Small intestine (tissue), 16 donors: ENCODE measurements around the gene SP5. TPM values are rescaled to one million over a fixed set of nuclear protein-coding genes. Genes with fewer than 3 reads are reported as not detected.
A peak's percentile ranks its signal among the peaks of the same experiment; 100 is the strongest.
"Not testable (repeated sequence)": the region's sequence is repeated elsewhere in the genome, so short reads cannot be mapped to it uniquely, and the experiment has no call there.

Source experiments
- DNase-seq, 2 donors: peaks; one replicate each; pipeline versions ENCODE4 v3.0.0 to v3.0.0-alpha.2; 2013
- FAIRE-seq: peaks from 2 replicates; lab custom pipeline; 2012; peaks lifted over from hg19 to GRCh38; lab: Jason Lieb, UNC
- H3K27ac ChIP-seq, 3 donors: one replicate each; pipeline ENCODE4 v1.5.1; 2013; ENCODE audit warnings: low read length in 2 of 3, mild to moderate bottlenecking in 2 of 3, control low read depth in 1 of 3, inconsistent platforms in 1 of 3, low read depth in 1 of 3, moderate library complexity in 1 of 3
- H3K27me3 ChIP-seq, 3 donors: one replicate each; pipeline ENCODE4 v1.6.1; 2013; ENCODE audit warnings: low read length in 3 of 3, inconsistent platforms in 1 of 3; ENCODE audit not compliant: control insufficient read depth in 3 of 3, insufficient read depth in 3 of 3
- H3K36me3 ChIP-seq, 3 donors: one replicate each; pipeline ENCODE4 v1.6.1; 2013; ENCODE audit warnings: low read length in 3 of 3, inconsistent platforms in 1 of 3, low read depth in 1 of 3, mild to moderate bottlenecking in 1 of 3, moderate library complexity in 1 of 3; ENCODE audit not compliant: control insufficient read depth in 3 of 3, insufficient read depth in 2 of 3
- H3K4me1 ChIP-seq, 3 donors: one replicate each; pipeline ENCODE4 v1.6.1; 2013; ENCODE audit warnings: low read length in 2 of 3, inconsistent platforms in 1 of 3, low read depth in 1 of 3, mild to moderate bottlenecking in 1 of 3, moderate library complexity in 1 of 3; ENCODE audit not compliant: control insufficient read depth in 3 of 3, insufficient read depth in 2 of 3
- H3K4me3 ChIP-seq, 3 donors: one replicate each; pipeline ENCODE4 v1.5.1; 2013; ENCODE audit warnings: low read length in 3 of 3, control low read depth in 1 of 3, inconsistent platforms in 1 of 3, low read depth in 1 of 3, mild to moderate bottlenecking in 1 of 3, moderate library complexity in 1 of 3
- H3K9me3 ChIP-seq, 2 donors: one replicate each; pipeline ENCODE4 v1.6.1; 2013; ENCODE audit warnings: low read depth in 1 of 2, low read length in 1 of 2; ENCODE audit not compliant: control insufficient read depth in 2 of 2, insufficient read depth in 1 of 2
- WGBS, 3 donors: extraction: QIAGEN DNeasy Blood & Tissue Kit; methylation state at CpG; one replicate each; pipeline ENCODE4 v1.1.7; 2013; 5-methylcytosine and 5-hydroxymethylcytosine counted together
- long read RNA-seq, 10 donors: transcript quantifications; one replicate each; lab custom pipeline, GENCODE V29; 2026
- polyA plus RNA-seq, 4 donors: library from polyadenylated mRNA; stranded (reverse) in 3 of 4; unstranded in 1 of 4; fragments of 200-250 nt in 3 of 4; fragments of 120-200 nt in 1 of 4; gene quantifications; one replicate each; pipeline versions ENCODE4 v1.2.1 to v1.2.3, GENCODE V29; 2013
- donor health status: healthy with polysubstance abuse.
- donor health status: control.
- donor health status: control.
- donor health status: Bipolar disorder and iron deficiency.
- donor health status: healthy.

The SP5 gene
- polyA plus RNA-seq: 1 to 10 TPM in 3 of 4 donors, under 1 TPM in 1; 0.54 to 5.9 (median 1.1) TPM
- long read RNA-seq, donor 1: 0 reads
- long read RNA-seq, donor 2: 0 reads
- long read RNA-seq, donor 3, partial matches to known transcripts: 0 of 2 reads
- long read RNA-seq, donor 3, other reads (novel, unspliced or antisense): 0 of 2 reads
- long read RNA-seq, donor 4: 0 reads
- long read RNA-seq, donor 5: 0 reads
- long read RNA-seq, donor 6, partial matches to known transcripts: 0 of 2 reads
- long read RNA-seq, donor 6, other reads (novel, unspliced or antisense): 0 of 2 reads
- long read RNA-seq, donor 7: 0 reads
- long read RNA-seq, donor 8: 0 reads
- long read RNA-seq, donor 9: 0 reads
- long read RNA-seq, donor 10, partial matches to known transcripts: 0 of 3 reads
- long read RNA-seq, donor 10, other reads (novel, unspliced or antisense): 0 of 3 reads

DNA sequence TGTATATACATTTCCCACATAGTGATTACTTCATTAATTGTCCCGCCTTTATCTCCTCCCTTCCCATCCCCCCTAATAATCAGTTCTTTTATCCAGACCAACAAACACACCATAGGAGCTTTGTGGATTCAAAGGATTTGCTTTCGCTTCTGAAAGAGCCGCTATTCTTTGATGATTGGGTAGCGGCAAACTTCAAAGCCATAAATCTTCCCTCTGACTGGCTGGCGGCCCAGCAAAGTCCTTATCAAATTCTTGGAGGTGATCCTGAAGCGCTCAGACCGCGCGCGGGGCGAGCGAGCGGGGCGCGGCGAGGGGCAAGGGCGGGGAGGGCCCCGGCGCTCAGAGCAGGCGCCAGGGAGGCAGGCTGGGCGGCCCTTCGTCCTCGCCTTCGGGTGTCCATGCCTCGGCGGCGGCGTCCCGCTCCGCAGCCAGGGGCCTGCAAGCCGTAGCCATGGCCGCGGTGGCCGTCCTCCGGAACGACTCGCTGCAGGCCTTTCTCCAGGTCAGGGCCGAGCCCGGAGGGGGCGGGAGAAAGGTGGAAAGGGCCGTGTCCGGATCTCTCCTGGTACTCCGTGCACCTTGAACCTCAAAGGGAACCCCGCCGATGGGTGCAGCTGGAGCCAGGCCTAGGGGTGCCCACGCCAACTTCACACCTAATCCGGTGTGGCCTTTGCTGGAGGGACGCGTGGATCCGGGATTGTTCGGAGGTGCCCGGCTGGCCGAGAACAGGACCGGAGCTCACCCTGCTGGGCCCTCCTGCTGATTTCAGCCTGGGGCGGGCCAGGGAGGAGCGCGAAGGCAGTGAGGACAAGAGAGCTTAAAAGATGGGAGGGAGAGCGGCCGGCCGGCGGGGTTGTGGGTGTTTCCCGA, at the start of gene SP5:
TSS of gene SP5 (plus strand) at position 276 of the 870 bp plus-strand sequence. CDS start at position 452, 176 bp downstream.
- DNase-seq: peak; percentile 90 to 91

DNA sequence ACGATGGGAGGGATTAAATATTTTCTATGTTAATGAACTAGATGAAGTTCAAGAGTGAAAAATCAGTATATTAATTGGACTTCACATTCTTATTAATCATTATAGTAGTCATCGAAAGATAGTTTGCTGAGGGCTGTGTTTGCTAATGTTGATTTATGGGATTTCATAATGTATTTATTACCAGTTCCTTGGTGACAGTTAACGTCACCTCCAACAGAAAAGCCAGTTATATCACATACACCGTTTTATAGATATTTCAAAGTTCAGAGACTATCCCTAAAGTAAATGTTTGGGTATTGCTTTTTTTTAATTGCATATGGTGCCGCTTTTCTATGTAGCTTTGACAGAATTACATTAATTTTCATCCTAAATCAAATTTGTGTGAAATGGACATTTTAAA, 49.4 kb upstream of the SP5 start:
- no peak overlapping the region for H3K4me3 ChIP-seq
- FAIRE-seq (no peak), DNase-seq (peak; percentile 65 to 69)
- H3K27me3 ChIP-seq: no peaks in the 10 kb centered on the region
- no peaks in the 10 kb centered on the region for H3K9me3 ChIP-seq
- H3K4me1 ChIP-seq: no peaks in the 10 kb centered on the region
- no peak overlapping the region for H3K27ac ChIP-seq
- H3K36me3 ChIP-seq: no peaks in the 10 kb centered on the region
- WGBS, 3 donors: 20 to 70% (median 35%) methylated on average over 5 of the region's 5 CpGs

More for the DNA sequence above, at the start of gene SP5:
- H3K9me3 ChIP-seq: peaks cover 0 to 2% of the 10 kb centered on the region in 2 donors
- no peak for FAIRE-seq
- 0 to 1% (median 0%) methylated on average over 48 to 62 of the region's 62 CpGs for WGBS, 3 donors
- peaks cover 3 to 27% (median 5%) of the 10 kb centered on the region in 3 donors for H3K4me1 ChIP-seq
- H3K27ac ChIP-seq: peak within 1 kb of the TSS in 2 of 3 donors; percentile 24 to 71
- H3K36me3 ChIP-seq: no peaks in the 10 kb centered on the region
- H3K4me3 ChIP-seq: peak within 1 kb of the TSS; percentile 15 to 61 (median 58)
- peaks cover 10 to 72% (median 34%) of the 10 kb centered on the region in 3 donors for H3K27me3 ChIP-seq

DNA sequence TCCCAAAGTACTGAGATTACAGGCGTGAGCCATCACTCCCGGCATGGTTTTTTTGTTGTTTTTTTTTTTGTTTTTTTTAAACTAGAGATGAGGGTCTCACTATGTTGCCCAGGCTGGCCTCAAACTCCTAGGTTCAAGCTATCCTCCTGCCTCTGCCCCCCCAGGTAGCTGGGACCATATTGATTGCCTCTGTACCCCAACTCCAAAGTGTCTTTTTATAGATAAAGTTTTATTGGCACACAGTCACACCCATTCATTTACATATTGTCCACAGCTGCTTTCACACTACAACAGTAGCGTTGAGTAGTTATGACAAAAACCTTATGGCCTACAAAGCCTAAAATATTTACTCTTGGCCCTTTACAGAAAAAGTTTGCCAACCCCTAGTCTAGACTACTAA, 45.2 kb upstream of the SP5 start:
- Histone ChIP-seq H3K36me3 (no peaks in the 10 kb centered on the region), H3K27me3 (no peaks in the 10 kb centered on the region), H3K4me3 (no peak overlapping the region), H3K27ac (no peak overlapping the region), H3K9me3 (no peaks in the 10 kb centered on the region), H3K4me1 (no peaks in the 10 kb centered on the region)
- DNase-seq: no peak
- FAIRE-seq: no peak
- 83 to 90% (median 89%) methylated on average over 3 of the region's 3 CpGs for WGBS, 3 donors

DNA sequence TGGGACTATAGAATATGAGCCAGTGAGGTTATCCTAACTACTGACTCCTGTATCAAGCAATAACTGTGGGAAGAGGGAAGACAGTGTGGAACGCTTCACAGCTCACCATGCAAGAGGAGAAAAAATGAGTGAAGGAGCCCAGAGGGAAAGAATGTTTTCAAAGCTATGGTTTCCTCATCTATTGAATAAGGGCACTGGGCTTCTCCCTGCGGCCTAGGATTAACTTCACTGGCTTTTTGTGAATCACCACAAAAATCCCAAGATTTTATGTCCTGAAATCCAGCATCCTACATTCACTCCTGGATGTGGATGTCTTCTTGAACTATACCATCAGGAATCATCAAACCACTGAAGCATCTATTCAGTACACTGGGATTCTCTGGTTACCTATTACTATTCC, 44.5 kb upstream of the SP5 start:
- H3K36me3 ChIP-seq: no peaks in the 10 kb centered on the region
- no peak overlapping the region for H3K27ac ChIP-seq
- FAIRE-seq: no peak
- no peaks in the 10 kb centered on the region for H3K9me3 ChIP-seq
- no peaks in the 10 kb centered on the region for H3K4me1 ChIP-seq
- 89 to 90% (median 89%) methylated on average over 2 of the region's 2 CpGs for WGBS, 3 donors
- no peak overlapping the region for H3K4me3 ChIP-seq
- DNase-seq: no peak
- H3K27me3 ChIP-seq: no peaks in the 10 kb centered on the region

DNA sequence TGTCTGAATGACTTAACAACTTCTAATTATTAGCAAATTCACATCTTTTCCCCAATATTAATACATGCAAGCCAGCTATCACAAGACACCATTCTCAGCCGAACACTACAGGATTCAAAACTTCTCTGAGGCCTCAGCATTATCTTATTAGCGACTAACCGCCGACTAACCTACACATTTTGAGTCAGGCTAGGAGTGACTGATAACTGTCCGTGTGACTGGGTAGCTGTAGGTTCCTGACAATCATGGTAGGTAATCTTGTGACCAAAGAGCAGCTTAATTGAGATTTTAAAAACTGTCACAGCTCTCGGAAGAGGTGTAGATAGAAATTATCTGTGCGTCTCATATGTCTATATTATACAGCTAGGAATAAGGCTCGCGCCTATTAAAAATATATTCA, 44.1 kb upstream of the SP5 start:
- no peak overlapping the region for H3K4me3 ChIP-seq
- no peak for DNase-seq
- no peaks in the 10 kb centered on the region for H3K9me3 ChIP-seq
- no peaks in the 10 kb centered on the region for H3K27me3 ChIP-seq
- FAIRE-seq: no peak
- no peaks in the 10 kb centered on the region for H3K4me1 ChIP-seq
- no peaks in the 10 kb centered on the region for H3K36me3 ChIP-seq
- H3K27ac ChIP-seq: no peak overlapping the region
- WGBS, 3 donors: 82 to 94% (median 91%) methylated on average over 9 of the region's 9 CpGs

DNA sequence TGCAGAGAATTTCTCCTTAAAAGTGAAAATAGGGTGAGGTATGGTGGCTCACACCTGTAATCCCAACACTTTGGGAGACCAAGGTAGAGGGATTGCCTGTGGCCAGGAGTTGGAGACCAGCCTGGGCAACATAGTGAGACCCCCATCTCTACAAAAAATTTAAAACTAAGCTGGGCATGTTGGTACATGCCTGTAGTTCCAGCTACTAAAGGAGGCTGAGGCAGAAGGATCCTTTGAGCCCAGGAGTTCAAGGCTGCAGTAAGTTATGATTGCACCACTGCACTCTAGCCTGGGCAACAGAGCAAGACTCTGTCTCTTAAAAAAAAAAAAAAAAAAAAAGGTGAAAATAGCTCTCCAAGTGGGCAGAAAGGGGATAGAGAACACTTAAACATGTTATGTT, 40.9 kb upstream of the SP5 start:
- H3K27me3 ChIP-seq, H3K27ac ChIP-seq, FAIRE-seq, H3K36me3 ChIP-seq, H3K4me1 ChIP-seq, H3K9me3 ChIP-seq, H3K4me3 ChIP-seq, DNase-seq: not testable (repeated sequence)

DNA sequence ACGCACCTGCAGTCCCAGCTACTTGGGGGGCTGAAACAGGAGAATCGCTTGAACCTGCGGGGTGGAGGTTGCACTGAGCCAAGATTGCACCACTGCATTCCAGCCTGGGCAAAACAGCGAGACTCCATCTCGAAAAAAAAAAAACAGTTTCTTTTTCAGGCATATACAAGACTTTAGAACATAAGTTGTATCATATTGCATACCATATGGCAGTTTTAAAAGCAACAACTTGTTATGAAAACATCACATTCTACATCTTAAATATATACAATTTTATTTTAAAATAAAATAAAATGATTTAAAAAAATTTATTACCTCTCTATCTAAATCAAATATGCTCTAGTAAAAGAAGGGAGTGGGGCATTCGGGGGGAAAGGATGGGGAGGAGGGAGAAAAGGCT, 39.4 kb upstream of the SP5 start:
- H3K4me1 ChIP-seq: peaks cover 0 to 3% (median 0%) of the 10 kb centered on the region in 3 donors
- no peak overlapping the region for H3K27ac ChIP-seq
- no peak overlapping the region for H3K4me3 ChIP-seq
- 83 to 87% (median 83%) methylated on average over 6 of the region's 6 CpGs for WGBS, 3 donors
- FAIRE-seq (no peak), DNase-seq (no peak)
- no peaks in the 10 kb centered on the region for H3K36me3 ChIP-seq
- no peaks in the 10 kb centered on the region for H3K27me3 ChIP-seq
- H3K9me3 ChIP-seq: no peaks in the 10 kb centered on the region

DNA sequence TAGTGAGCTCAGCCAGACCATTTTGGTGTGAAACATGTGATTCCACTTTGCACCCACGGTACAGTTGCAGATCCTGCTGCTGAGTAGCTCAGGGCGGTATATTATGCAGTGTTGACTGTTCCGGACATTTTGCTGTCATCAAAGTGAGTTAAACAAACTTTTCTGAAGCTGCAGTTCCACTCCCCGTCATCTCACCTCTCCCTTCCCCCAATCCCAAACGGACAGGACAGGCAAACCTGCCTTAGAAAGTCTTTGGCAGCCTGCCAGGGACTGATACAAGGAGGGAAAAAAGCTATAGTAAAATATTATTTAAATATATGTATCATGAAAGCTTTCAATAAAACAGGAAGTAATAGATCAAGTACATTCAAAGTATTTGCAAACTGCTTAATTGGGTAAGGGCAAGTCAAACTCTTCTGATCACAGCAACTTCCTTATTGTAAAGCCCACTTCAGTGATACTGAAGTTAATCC, 35.5 kb upstream of the SP5 start:
- no peaks in the 10 kb centered on the region for H3K36me3 ChIP-seq
- 6 to 33% (median 25%) methylated on average over 5 of the region's 5 CpGs for WGBS, 3 donors
- no peaks in the 10 kb centered on the region for H3K9me3 ChIP-seq
- no peaks in the 10 kb centered on the region for H3K27me3 ChIP-seq
- no peak overlapping the region for H3K4me3 ChIP-seq
- H3K27ac ChIP-seq: no peak overlapping the region
- DNase-seq (peak; percentile 47 to 59), FAIRE-seq (no peak)
- H3K4me1 ChIP-seq: peaks cover 0 to 3% (median 0%) of the 10 kb centered on the region in 3 donors
